Measurements from ENCODE around the gene EPB41L5. TPM values are rescaled to one million over a fixed set of nuclear protein-coding genes. Genes with fewer than 3 reads are reported as not detected.

EPB41L5 gene
- total and polyA plus RNA-seq, 10 of the 15 experiments (the other 5 are each of a cell fraction or from before 2014, with no cell fraction given), result 2.1 to 20.4 (median 8.2) TPM

DNA sequence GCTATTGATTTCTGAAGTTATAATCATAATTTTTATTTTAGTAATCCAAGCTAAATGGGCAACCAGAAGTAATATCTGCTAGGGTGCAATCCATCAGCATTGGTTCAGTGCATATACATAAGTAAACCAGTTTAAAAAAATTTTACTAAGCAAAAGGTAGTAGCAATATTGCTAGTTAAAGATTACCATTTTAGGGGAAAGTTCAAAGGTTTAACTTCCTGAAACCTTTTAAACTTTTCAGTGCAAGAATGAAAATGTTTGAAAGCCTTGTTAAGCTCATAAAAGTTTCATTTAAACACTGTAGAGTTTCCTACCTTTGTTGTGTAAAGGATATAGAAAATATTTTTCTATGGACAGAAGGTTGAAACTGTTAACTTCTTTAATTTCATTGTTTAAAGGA is 31.0 kb upstream of the EPB41L5 start:
- no peaks in the 10 kb centered on the region for H4K20me1 ChIP-seq (ENCODE audit: control insufficient read depth, insufficient read depth)
- H3K9ac ChIP-seq (ENCODE audit: control insufficient read depth, insufficient read depth, low read length), result no peak overlapping the region
- H3K4me2 ChIP-seq (ENCODE audit: control insufficient read depth, insufficient read depth), result no peak overlapping the region
- no peak overlapping the region for H3K4me3 ChIP-seq
- CTCF ChIA-PET, result no interaction called here
- no peaks in the 10 kb centered on the region for H3K4me1 ChIP-seq (ENCODE audit: control insufficient read depth, insufficient read depth, low read length)
- no peaks in the 10 kb centered on the region for H3K27me3 ChIP-seq (replicated peaks in 1 of 2; ENCODE audit: control insufficient read depth in 2 of 2, insufficient read depth in 2 of 2, low read length in 1 of 2)
- FAIRE-seq, result no peak
- no peak for ATAC-seq
- H3K36me3 ChIP-seq (ENCODE audit: control insufficient read depth in 2 of 2, insufficient read depth in 2 of 2, low read length in 1 of 2), result no peaks in the 10 kb centered on the region
- TF ChIP-seq, protein P1, sequence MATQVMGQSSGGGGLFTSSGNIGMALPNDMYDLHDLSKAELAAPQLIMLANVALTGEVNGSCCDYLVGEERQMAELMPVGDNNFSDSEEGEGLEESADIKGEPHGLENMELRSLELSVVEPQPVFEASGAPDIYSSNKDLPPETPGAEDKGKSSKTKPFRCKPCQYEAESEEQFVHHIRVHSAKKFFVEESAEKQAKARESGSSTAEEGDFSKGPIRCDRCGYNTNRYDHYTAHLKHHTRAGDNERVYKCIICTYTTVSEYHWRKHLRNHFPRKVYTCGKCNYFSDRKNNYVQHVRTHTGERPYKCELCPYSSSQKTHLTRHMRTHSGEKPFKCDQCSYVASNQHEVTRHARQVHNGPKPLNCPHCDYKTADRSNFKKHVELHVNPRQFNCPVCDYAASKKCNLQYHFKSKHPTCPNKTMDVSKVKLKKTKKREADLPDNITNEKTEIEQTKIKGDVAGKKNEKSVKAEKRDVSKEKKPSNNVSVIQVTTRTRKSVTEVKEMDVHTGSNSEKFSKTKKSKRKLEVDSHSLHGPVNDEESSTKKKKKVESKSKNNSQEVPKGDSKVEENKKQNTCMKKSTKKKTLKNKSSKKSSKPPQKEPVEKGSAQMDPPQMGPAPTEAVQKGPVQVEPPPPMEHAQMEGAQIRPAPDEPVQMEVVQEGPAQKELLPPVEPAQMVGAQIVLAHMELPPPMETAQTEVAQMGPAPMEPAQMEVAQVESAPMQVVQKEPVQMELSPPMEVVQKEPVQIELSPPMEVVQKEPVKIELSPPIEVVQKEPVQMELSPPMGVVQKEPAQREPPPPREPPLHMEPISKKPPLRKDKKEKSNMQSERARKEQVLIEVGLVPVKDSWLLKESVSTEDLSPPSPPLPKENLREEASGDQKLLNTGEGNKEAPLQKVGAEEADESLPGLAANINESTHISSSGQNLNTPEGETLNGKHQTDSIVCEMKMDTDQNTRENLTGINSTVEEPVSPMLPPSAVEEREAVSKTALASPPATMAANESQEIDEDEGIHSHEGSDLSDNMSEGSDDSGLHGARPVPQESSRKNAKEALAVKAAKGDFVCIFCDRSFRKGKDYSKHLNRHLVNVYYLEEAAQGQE (IDR thresholded peaks at IDR 0.05; ENCODE audit: low read depth, low read length), result no peak
- TF ChIP-seq SREBF1 (IDR thresholded peaks at IDR 0.05; ENCODE audit: low read length), result no peak
- TF ChIP-seq PKNOX1 (IDR thresholded peaks at IDR 0.05), result no peak
- TF ChIP-seq NBN (IDR thresholded peaks at IDR 0.05), result no peak
- TF ChIP-seq, protein P2, sequence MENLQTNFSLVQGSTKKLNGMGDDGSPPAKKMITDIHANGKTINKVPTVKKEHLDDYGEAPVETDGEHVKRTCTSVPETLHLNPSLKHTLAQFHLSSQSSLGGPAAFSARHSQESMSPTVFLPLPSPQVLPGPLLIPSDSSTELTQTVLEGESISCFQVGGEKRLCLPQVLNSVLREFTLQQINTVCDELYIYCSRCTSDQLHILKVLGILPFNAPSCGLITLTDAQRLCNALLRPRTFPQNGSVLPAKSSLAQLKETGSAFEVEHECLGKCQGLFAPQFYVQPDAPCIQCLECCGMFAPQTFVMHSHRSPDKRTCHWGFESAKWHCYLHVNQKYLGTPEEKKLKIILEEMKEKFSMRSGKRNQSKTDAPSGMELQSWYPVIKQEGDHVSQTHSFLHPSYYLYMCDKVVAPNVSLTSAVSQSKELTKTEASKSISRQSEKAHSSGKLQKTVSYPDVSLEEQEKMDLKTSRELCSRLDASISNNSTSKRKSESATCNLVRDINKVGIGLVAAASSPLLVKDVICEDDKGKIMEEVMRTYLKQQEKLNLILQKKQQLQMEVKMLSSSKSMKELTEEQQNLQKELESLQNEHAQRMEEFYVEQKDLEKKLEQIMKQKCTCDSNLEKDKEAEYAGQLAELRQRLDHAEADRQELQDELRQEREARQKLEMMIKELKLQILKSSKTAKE (IDR thresholded peaks at IDR 0.05; ENCODE audit: low read depth, poor library complexity, severe bottlenecking), result no peak
- peak; percentile 19; the same call in 1 of the 2 replicates for TF ChIP-seq NR2C1 (IDR thresholded peaks at IDR 0.05)
- POLR2A ChIA-PET, result no interaction called here
- H3K27ac ChIP-seq (ENCODE audit: control insufficient read depth, insufficient read depth), result no peak overlapping the region
- in situ Hi-C loops (cut with MboI) (no loop called here), intact Hi-C loops (cut with micrococcal nuclease; ENCODE audit: unreplicated experiment) (no loop called here)
- H2AFZ ChIP-seq (ENCODE audit: control insufficient read depth, low read depth, low read length), result no peak overlapping the region
- RAD21 ChIA-PET (ENCODE audit: unreplicated experiment), result no interaction called here
- no peaks in the 10 kb centered on the region for H3K79me2 ChIP-seq (ENCODE audit: control insufficient read depth, insufficient read depth, low read length)
- no peak for DNase-seq (ENCODE audit: low read depth, low spot score)
- no peaks in the 10 kb centered on the region for H3K9me3 ChIP-seq (replicated peaks; ENCODE audit: control insufficient read depth, insufficient read depth, low read length)
- SMC1A ChIA-PET (ENCODE audit: uncharacterized antibody, unreplicated experiment), result interaction anchor here (1.5 kb wide), 1 partner anchor 13 kb away, joined by 3 read pairs; no protein-coding TSS in a partner anchor
- no TSS peak for BruUV-seq (replicated peaks)

All from GM12878 (cell line).